Erythroblast (primary cell): Measurements from ENCODE around the gene ICA1.

Experiments
- GATA1 ChIP-seq: IDR thresholded peaks from 2 replicates; pipeline ENCODE4 v1.6.1; 2011; ENCODE audit warnings: low read depth, mild to moderate bottlenecking, control low read depth, low read length, moderate library complexity
- POLR2A ChIP-seq: IDR thresholded peaks from 2 replicates; pipeline ENCODE4 v1.6.1; 2011; ENCODE audit warnings: mild to moderate bottlenecking, low read length

GRCh38 chr7:8160250-8160649 lies 101.7 kb downstream of the ICA1 start:
- TF ChIP-seq POLR2A (no peak), GATA1 (no peak)
